Sciatic nerve (tissue), 1 donor: ENCODE data around the gene PTPN1. TPM values are rescaled to one million over a fixed set of nuclear protein-coding genes. Genes with fewer than 3 reads are reported as not detected.

Source experiments
- microRNA-seq: library from miRNA; unstranded; fragments of <30 nt; microRNA quantifications from one replicate; pipeline ENCODE4 v1.2.0, GENCODE V29; 2020
- total RNA-seq: library from RNA; stranded (reverse); fragmentation: NEBNext Ultra II Directional; extraction: Animal tissue kit (Norgen Biotek cat#: 25700); gene quantifications from one replicate; pipeline ENCODE4 v1.2.1, GENCODE V29; 2021
- donor health status: DM: no; HTN: no; CAD: no.

PTPN1 gene
- total RNA-seq, 1 donor from 2014 or later: 25.8 TPM

Small RNA genes lying within 50 kb of the gene (microRNA-seq; reads per million reads assigned to microRNA genes)
- not detected for gene MIR1302-5
- not detected for gene MIR645

Other genes with a start within 250 kb of the PTPN1 start
- gene RIPOR3, start 181.2 kb downstream of the PTPN1 start, total RNA-seq: 26.3 TPM
- gene PARD6B, start 221.2 kb downstream of the PTPN1 start, total RNA-seq: 5.7 TPM